ENCODE data around the gene NLRP14.

NLRP14 gene

DNA sequence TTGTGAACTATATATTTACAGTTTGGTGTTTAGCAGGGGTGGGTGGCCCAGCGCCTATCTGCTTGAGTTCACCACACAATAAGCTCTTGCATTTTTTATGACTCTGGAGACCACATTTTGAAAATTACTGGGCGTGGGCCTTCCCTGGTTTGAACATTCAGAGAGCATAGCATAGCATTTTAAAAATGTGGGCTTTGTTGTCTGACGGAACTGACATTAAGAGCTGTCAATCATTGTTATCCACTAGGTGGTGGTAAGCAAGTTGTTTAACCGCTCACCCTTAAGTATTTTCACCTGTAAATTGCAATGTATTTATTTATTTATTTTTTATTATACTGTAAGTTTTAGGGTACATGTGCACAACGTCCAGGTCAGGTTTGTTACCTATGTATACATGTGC, 1.0 kb downstream of the NLRP14 start:
- no peaks in the 10 kb centered on the region for H3K36me3 ChIP-seq (ENCODE audit: low read length)
- H3K27me3 ChIP-seq (ENCODE audit: low read length) = no peaks in the 10 kb centered on the region
- no peak for TF ChIP-seq EZH2phosphoT487 (conservative IDR thresholded peaks at IDR 0.05; ENCODE audit: low read length)
- TF ChIP-seq, protein P1, sequence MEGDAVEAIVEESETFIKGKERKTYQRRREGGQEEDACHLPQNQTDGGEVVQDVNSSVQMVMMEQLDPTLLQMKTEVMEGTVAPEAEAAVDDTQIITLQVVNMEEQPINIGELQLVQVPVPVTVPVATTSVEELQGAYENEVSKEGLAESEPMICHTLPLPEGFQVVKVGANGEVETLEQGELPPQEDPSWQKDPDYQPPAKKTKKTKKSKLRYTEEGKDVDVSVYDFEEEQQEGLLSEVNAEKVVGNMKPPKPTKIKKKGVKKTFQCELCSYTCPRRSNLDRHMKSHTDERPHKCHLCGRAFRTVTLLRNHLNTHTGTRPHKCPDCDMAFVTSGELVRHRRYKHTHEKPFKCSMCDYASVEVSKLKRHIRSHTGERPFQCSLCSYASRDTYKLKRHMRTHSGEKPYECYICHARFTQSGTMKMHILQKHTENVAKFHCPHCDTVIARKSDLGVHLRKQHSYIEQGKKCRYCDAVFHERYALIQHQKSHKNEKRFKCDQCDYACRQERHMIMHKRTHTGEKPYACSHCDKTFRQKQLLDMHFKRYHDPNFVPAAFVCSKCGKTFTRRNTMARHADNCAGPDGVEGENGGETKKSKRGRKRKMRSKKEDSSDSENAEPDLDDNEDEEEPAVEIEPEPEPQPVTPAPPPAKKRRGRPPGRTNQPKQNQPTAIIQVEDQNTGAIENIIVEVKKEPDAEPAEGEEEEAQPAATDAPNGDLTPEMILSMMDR (IDR thresholded peaks at IDR 0.05; ENCODE audit: insufficient read depth, low read length, poor library complexity, severe bottlenecking) = no peak
- no peaks in the 10 kb centered on the region for H4K20me1 ChIP-seq (ENCODE audit: low read depth, low read length)
- no peak overlapping the region for H3K9ac ChIP-seq (ENCODE audit: low read length)
- no peak overlapping the region for H3K4me2 ChIP-seq (ENCODE audit: low read depth, low read length, poor library complexity, severe bottlenecking)
- H3K27ac ChIP-seq (ENCODE audit: low read depth, low read length) = no peak overlapping the region
- no peaks in the 10 kb centered on the region for H3K79me2 ChIP-seq (ENCODE audit: insufficient read depth, low read length)
- no peaks in the 10 kb centered on the region for H3F3A ChIP-seq (ENCODE audit: insufficient read depth)
- no peaks in the 10 kb centered on the region for H3K9me3 ChIP-seq (ENCODE audit: insufficient read depth, low read length)
- H3K4me3 ChIP-seq (ENCODE audit: insufficient read depth, low read length, poor library complexity, severe bottlenecking) = no peak overlapping the region
- H3K9me2 ChIP-seq (replicated peaks; ENCODE audit: insufficient read depth, low read length) = no peaks in the 10 kb centered on the region
- no peak overlapping the region for H2AFZ ChIP-seq (ENCODE audit: low read depth, low read length, severe bottlenecking)

DNA sequence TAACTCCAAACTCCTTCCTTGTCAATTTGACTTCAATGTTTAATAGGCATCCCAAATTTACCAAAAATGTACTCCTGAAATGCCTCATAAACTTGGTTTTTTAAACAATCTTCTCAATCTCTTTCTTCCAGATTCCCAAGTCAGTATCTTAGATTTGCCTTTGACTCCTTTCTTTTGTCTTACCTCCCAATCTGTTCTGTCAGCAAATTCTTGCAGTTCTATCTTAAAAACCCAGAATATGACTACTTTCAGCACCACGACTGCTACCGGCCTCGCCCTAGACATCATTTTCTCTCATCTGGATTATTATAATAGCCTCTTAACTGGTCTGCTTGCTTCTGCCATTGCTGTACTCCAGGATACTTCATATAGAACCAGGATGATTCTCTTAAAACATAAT, 7.9 kb downstream of the NLRP14 start:
- Histone ChIP-seq H3K9ac (ENCODE audit: low read length) (no peak overlapping the region), H3F3A (ENCODE audit: insufficient read depth) (no peaks in the 10 kb centered on the region), H3K36me3 (ENCODE audit: low read length) (no peaks in the 10 kb centered on the region), H3K79me2 (ENCODE audit: insufficient read depth, low read length) (no peaks in the 10 kb centered on the region), H3K9me2 (replicated peaks; ENCODE audit: insufficient read depth, low read length) (no peaks in the 10 kb centered on the region), H2AFZ (ENCODE audit: low read depth, low read length, severe bottlenecking) (no peak overlapping the region), H3K27me3 (ENCODE audit: low read length) (no peaks in the 10 kb centered on the region), H3K4me3 (ENCODE audit: insufficient read depth, low read length, poor library complexity, severe bottlenecking) (no peak overlapping the region), H3K4me2 (ENCODE audit: low read depth, low read length, poor library complexity, severe bottlenecking) (no peak overlapping the region), H4K20me1 (ENCODE audit: low read depth, low read length) (no peaks in the 10 kb centered on the region), H3K9me3 (ENCODE audit: insufficient read depth, low read length) (no peaks in the 10 kb centered on the region), H3K27ac (ENCODE audit: low read depth, low read length) (no peak overlapping the region)
- TF ChIP-seq, protein P1 (IDR thresholded peaks at IDR 0.05; ENCODE audit: insufficient read depth, low read length, poor library complexity, severe bottlenecking) = no peak
- no peak for TF ChIP-seq EZH2phosphoT487 (conservative IDR thresholded peaks at IDR 0.05; ENCODE audit: low read length)

DNA sequence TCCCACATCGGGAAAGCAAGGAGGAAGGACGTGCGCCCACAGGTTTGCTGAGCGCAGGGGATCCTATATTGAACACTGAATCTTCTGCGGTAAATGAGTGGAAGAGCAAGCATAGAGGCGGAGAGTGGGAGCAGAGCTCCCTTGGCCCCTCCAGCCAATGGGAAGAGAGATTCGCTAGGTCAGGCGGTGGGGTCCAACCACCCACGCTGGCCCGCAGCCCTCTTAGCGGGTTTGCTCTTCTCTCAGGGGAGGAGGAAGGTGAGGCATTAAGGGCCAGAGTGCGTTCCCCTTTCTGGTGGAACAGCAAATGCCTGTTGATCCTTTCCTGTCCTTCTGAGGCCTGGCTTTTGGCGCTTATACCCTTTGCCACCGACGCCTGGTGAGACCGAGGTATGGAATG, 10.6 kb downstream of the NLRP14 start:
- Histone ChIP-seq H3K27ac (ENCODE audit: low read depth, low read length) (no peak overlapping the region), H3K27me3 (ENCODE audit: low read length) (no peaks in the 10 kb centered on the region), H3K36me3 (ENCODE audit: low read length) (no peaks in the 10 kb centered on the region), H3K9me3 (ENCODE audit: insufficient read depth, low read length) (no peaks in the 10 kb centered on the region), H3K79me2 (ENCODE audit: insufficient read depth, low read length) (no peaks in the 10 kb centered on the region), H3K9me2 (replicated peaks; ENCODE audit: insufficient read depth, low read length) (no peaks in the 10 kb centered on the region), H3K9ac (ENCODE audit: low read length) (no peak overlapping the region), H3K4me2 (ENCODE audit: low read depth, low read length, poor library complexity, severe bottlenecking) (no peak overlapping the region), H3F3A (ENCODE audit: insufficient read depth) (no peaks in the 10 kb centered on the region), H4K20me1 (ENCODE audit: low read depth, low read length) (no peaks in the 10 kb centered on the region), H3K4me3 (ENCODE audit: insufficient read depth, low read length, poor library complexity, severe bottlenecking) (no peak overlapping the region), H2AFZ (ENCODE audit: low read depth, low read length, severe bottlenecking) (no peak overlapping the region)
- no peak for TF ChIP-seq EZH2phosphoT487 (conservative IDR thresholded peaks at IDR 0.05; ENCODE audit: low read length)
- TF ChIP-seq, protein P1 (IDR thresholded peaks at IDR 0.05; ENCODE audit: insufficient read depth, low read length, poor library complexity, severe bottlenecking) = no peak
